ENCODE data around the gene RANBP2. TPM values are rescaled to one million over a fixed set of nuclear protein-coding genes. Genes with fewer than 3 reads are reported as not detected.

RANBP2 gene
- total RNA-seq (2022; extraction: Qiagen RNA extraction; ENCODE audit: low read depth): 11.5 to 29.3 TPM (median 24.8 TPM) in 5 replicates

GRCh38 chr2:108719149-108720044 lies at the start of gene RANBP2:
Gene RANBP2 (plus strand): TSS chr2:108719482. CDS start chr2:108719607, 125 bp downstream.

GRCh38 chr2:108786354-108787215 lies 67.3 kb downstream of the RANBP2 start, which contains the start of gene CCDC138:
Gene CCDC138 (plus strand): TSS chr2:108786771. CDS start chr2:108786823, 52 bp downstream.

Other genes with a start within 250 kb of the RANBP2 start
- gene LIMS1, start 185.0 kb upstream of the RANBP2 start, total RNA-seq (2022; extraction: Qiagen RNA extraction; ENCODE audit: low read depth): 42.2 to 66.1 TPM (median 52.5 TPM) in 5 replicates
- gene CCDC138, start 67.3 kb downstream of the RANBP2 start, total RNA-seq (2022; extraction: Qiagen RNA extraction; ENCODE audit: low read depth): 3.2 to 9.0 TPM (median 8.3 TPM) in 5 replicates